Measurements from ENCODE around the gene NRCAM. TPM values are rescaled to one million over a fixed set of nuclear protein-coding genes. Genes with fewer than 3 reads are reported as not detected.

NRCAM gene
- polyA plus RNA-seq, 1 donor (not counting 4 experiments of a cell fraction or from before 2014, with no cell fraction given) = 4.0 TPM

DNA sequence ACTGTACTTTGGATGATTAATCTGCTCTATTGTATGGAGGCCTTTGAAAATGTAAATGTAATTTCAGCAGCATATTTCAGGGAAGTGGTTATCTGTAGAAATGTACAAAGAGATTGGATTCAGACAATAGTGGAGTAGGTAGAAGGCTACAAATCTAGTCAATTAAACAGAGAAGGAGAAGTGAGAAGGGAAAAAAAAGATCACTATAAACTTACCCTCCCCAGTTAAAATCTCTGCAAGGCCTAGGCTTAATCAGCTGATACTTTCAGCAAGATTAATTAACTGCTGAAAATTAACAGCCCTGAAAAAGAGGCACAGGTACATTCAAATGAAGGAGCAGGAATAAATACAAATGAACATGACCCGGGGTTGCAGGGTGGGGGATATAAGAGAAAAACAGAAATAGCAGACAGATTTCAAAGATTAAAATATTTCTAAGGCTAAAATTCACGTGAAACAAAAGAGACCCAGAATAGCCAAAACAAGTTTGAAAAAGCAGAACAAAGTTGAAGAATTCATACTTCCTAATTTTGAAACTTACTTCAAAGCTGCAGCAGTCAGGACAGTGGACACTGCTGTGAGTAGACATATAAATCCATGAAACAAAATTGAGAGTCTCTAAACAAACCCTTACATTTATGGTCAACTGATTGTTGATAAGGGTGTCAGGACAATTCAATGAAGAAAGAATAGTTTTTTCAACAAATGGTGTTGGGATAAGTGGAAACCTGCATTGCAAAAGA, 96.0 kb downstream of the NRCAM start:
- no peaks in the 10 kb centered on the region for H3K9me3 ChIP-seq (ENCODE audit: control insufficient read depth, low read depth, low read length)
- DNase-seq (ENCODE audit: low read depth, low spot score) = no peak
- H3K4me2 ChIP-seq (ENCODE audit: control insufficient read depth, extremely low read depth, insufficient read depth, low read depth, low read length) = no peak overlapping the region
- no peaks in the 10 kb centered on the region for H4K20me1 ChIP-seq (ENCODE audit: control insufficient read depth, extremely low read depth, insufficient read depth, low read length)
- FAIRE-seq = no peak
- no peaks in the 10 kb centered on the region for H3K36me3 ChIP-seq (ENCODE audit: control insufficient read depth in 2 of 2, extremely low read depth in 1 of 2, insufficient read depth in 2 of 2, low read length in 2 of 2)
- peaks cover 5% of the 10 kb centered on the region for H3K4me1 ChIP-seq (ENCODE audit: control insufficient read depth, extremely low read depth, insufficient read depth, low read length)
- H2AFZ ChIP-seq (ENCODE audit: control insufficient read depth, low read length) = no peak overlapping the region
- H3K79me2 ChIP-seq (ENCODE audit: control insufficient read depth, insufficient read depth, low read length) = no peaks in the 10 kb centered on the region
- no peak overlapping the region for H3K27ac ChIP-seq (ENCODE audit: control insufficient read depth, insufficient read depth, low read length)
- no peaks in the 10 kb centered on the region for H3K27me3 ChIP-seq (ENCODE audit: control insufficient read depth, extremely low read depth, insufficient read depth, low read length)
- TF ChIP-seq EZH2 (IDR thresholded peaks at IDR 0.05; ENCODE audit: low read length) = no peak
- TF ChIP-seq, protein P1, sequence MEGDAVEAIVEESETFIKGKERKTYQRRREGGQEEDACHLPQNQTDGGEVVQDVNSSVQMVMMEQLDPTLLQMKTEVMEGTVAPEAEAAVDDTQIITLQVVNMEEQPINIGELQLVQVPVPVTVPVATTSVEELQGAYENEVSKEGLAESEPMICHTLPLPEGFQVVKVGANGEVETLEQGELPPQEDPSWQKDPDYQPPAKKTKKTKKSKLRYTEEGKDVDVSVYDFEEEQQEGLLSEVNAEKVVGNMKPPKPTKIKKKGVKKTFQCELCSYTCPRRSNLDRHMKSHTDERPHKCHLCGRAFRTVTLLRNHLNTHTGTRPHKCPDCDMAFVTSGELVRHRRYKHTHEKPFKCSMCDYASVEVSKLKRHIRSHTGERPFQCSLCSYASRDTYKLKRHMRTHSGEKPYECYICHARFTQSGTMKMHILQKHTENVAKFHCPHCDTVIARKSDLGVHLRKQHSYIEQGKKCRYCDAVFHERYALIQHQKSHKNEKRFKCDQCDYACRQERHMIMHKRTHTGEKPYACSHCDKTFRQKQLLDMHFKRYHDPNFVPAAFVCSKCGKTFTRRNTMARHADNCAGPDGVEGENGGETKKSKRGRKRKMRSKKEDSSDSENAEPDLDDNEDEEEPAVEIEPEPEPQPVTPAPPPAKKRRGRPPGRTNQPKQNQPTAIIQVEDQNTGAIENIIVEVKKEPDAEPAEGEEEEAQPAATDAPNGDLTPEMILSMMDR (optimal IDR thresholded peaks at IDR 0.05 in 1 of 3, IDR thresholded peaks at IDR 0.05 in 1 of 3, conservative IDR thresholded peaks at IDR 0.05 in 1 of 3; ENCODE audit: extremely low read depth in 1 of 3, insufficient read depth in 2 of 3, low read length in 3 of 3) = no peak
- no peaks in the 10 kb centered on the region for H3K9me1 ChIP-seq (ENCODE audit: control insufficient read depth, extremely low read depth, insufficient read depth, low read length)
- H3K4me3 ChIP-seq (ENCODE audit: control insufficient read depth in 2 of 3, extremely low read depth in 1 of 3, insufficient read depth in 2 of 3, low read depth in 1 of 3, low read length in 3 of 3) = no peak overlapping the region
- H3K9ac ChIP-seq (ENCODE audit: control insufficient read depth, extremely low read depth, insufficient read depth, low read length) = no peak overlapping the region
- dilution Hi-C loops (cut with MboI; ENCODE audit: extremely low pct_ligation_motif_present, low sequenced_read_pairs) = no loop called here

DNA sequence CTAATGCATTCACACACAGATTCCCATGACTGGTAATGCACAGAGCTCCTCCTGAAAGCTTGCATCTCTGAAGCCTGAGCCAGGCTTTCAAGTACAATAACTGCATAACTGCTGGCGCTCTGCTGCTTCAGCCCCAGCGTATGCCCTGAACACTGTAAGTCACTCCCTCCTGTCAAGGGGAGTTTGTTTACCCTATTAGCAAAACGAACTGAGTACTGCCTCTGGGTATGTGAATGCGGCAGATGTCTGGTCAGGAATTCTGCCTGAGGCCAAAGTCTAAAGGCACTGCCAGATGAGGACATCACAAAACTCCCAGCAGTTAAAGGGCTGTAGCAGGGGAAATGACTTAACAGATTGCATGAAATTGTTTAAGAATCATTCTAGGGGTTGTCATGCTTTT, 97.7 kb downstream of the NRCAM start:
- H3K36me3 ChIP-seq (ENCODE audit: control insufficient read depth in 2 of 2, extremely low read depth in 1 of 2, insufficient read depth in 2 of 2, low read length in 2 of 2) = no peaks in the 10 kb centered on the region
- H3K4me3 ChIP-seq (ENCODE audit: control insufficient read depth in 2 of 3, extremely low read depth in 1 of 3, insufficient read depth in 2 of 3, low read depth in 1 of 3, low read length in 3 of 3) = no peak overlapping the region
- H3K4me2 ChIP-seq (ENCODE audit: control insufficient read depth, extremely low read depth, insufficient read depth, low read depth, low read length) = no peak overlapping the region
- no peak overlapping the region for H3K27ac ChIP-seq (ENCODE audit: control insufficient read depth, insufficient read depth, low read length)
- no peaks in the 10 kb centered on the region for H3K9me3 ChIP-seq (ENCODE audit: control insufficient read depth, low read depth, low read length)
- dilution Hi-C loops (cut with MboI; ENCODE audit: extremely low pct_ligation_motif_present, low sequenced_read_pairs) = no loop called here
- no peaks in the 10 kb centered on the region for H3K27me3 ChIP-seq (ENCODE audit: control insufficient read depth, extremely low read depth, insufficient read depth, low read length)
- TF ChIP-seq, protein P1 (optimal IDR thresholded peaks at IDR 0.05 in 1 of 3, IDR thresholded peaks at IDR 0.05 in 1 of 3, conservative IDR thresholded peaks at IDR 0.05 in 1 of 3; ENCODE audit: extremely low read depth in 1 of 3, insufficient read depth in 2 of 3, low read length in 3 of 3) = no peak
- TF ChIP-seq EZH2 (IDR thresholded peaks at IDR 0.05; ENCODE audit: low read length) = no peak
- no peaks in the 10 kb centered on the region for H3K79me2 ChIP-seq (ENCODE audit: control insufficient read depth, insufficient read depth, low read length)
- FAIRE-seq = peak; percentile 77
- no peak overlapping the region for H2AFZ ChIP-seq (ENCODE audit: control insufficient read depth, low read length)
- H4K20me1 ChIP-seq (ENCODE audit: control insufficient read depth, extremely low read depth, insufficient read depth, low read length) = no peaks in the 10 kb centered on the region
- H3K9me1 ChIP-seq (ENCODE audit: control insufficient read depth, extremely low read depth, insufficient read depth, low read length) = no peaks in the 10 kb centered on the region
- no peak for DNase-seq (ENCODE audit: low read depth, low spot score)
- H3K4me1 ChIP-seq (ENCODE audit: control insufficient read depth, extremely low read depth, insufficient read depth, low read length) = peaks cover 5% of the 10 kb centered on the region
- H3K9ac ChIP-seq (ENCODE audit: control insufficient read depth, extremely low read depth, insufficient read depth, low read length) = no peak overlapping the region

Measured in keratinocyte (primary cell).